ENCODE measurements around the gene ARG2.

ARG2 gene

DNA sequence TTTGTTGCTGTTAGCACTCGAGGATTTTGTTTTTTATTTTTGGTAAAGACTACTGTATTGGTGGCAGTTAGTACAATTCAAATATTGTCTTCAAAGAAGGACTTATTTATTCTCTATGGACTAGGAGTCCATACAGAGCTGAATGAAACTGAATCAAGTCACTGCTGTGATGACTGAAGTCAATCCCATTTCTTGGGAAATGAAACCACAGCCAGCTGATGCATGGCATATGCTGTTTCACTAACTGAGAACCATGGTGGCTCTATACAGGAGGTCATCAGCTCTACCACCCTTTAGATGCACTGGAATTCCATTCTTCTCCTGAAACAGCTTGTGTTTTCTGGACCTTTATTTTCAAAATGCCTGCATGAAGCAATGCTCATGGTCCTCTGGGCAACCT is 32.5 kb downstream of the ARG2 start:
- H3K27me3 ChIP-seq (replicated peaks; ENCODE audit: insufficient read depth, low read length): no peaks in the 10 kb centered on the region
- H3K9me3 ChIP-seq (replicated peaks; ENCODE audit: insufficient read depth, low read length): no peaks in the 10 kb centered on the region
- DNase-seq: no peak
- no peak overlapping the region for H2AFZ ChIP-seq (ENCODE audit: low read length)
- H3F3A ChIP-seq (ENCODE audit: insufficient read depth, low read length): no peaks in the 10 kb centered on the region
- no peak overlapping the region for H3K4me2 ChIP-seq (ENCODE audit: low read depth, low read length)
- H3K79me2 ChIP-seq (ENCODE audit: low read length): no peaks in the 10 kb centered on the region
- H3K27ac ChIP-seq (ENCODE audit: low read length): no peak overlapping the region
- no peaks in the 10 kb centered on the region for H3K9me2 ChIP-seq (replicated peaks; ENCODE audit: insufficient read depth, low read length)
- TF ChIP-seq, protein P1, sequence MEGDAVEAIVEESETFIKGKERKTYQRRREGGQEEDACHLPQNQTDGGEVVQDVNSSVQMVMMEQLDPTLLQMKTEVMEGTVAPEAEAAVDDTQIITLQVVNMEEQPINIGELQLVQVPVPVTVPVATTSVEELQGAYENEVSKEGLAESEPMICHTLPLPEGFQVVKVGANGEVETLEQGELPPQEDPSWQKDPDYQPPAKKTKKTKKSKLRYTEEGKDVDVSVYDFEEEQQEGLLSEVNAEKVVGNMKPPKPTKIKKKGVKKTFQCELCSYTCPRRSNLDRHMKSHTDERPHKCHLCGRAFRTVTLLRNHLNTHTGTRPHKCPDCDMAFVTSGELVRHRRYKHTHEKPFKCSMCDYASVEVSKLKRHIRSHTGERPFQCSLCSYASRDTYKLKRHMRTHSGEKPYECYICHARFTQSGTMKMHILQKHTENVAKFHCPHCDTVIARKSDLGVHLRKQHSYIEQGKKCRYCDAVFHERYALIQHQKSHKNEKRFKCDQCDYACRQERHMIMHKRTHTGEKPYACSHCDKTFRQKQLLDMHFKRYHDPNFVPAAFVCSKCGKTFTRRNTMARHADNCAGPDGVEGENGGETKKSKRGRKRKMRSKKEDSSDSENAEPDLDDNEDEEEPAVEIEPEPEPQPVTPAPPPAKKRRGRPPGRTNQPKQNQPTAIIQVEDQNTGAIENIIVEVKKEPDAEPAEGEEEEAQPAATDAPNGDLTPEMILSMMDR (IDR thresholded peaks at IDR 0.05; ENCODE audit: low read length): no peak
- no peak for TF ChIP-seq EZH2phosphoT487 (IDR thresholded peaks at IDR 0.05; ENCODE audit: low read length)
- no peak for TF ChIP-seq EZH2 (optimal IDR thresholded peaks at IDR 0.05; ENCODE audit: low read depth, low read length)
- H4K20me1 ChIP-seq (ENCODE audit: insufficient read depth, low read length): no peaks in the 10 kb centered on the region
- no peak overlapping the region for H3K4me3 ChIP-seq (ENCODE audit: low read length)
- no peak overlapping the region for H3K9ac ChIP-seq (ENCODE audit: low read length)
- no peaks in the 10 kb centered on the region for H3K36me3 ChIP-seq (replicated peaks; ENCODE audit: insufficient read depth, low read length)
- no peaks in the 10 kb centered on the region for H3K4me1 ChIP-seq (ENCODE audit: low read length)

DNA sequence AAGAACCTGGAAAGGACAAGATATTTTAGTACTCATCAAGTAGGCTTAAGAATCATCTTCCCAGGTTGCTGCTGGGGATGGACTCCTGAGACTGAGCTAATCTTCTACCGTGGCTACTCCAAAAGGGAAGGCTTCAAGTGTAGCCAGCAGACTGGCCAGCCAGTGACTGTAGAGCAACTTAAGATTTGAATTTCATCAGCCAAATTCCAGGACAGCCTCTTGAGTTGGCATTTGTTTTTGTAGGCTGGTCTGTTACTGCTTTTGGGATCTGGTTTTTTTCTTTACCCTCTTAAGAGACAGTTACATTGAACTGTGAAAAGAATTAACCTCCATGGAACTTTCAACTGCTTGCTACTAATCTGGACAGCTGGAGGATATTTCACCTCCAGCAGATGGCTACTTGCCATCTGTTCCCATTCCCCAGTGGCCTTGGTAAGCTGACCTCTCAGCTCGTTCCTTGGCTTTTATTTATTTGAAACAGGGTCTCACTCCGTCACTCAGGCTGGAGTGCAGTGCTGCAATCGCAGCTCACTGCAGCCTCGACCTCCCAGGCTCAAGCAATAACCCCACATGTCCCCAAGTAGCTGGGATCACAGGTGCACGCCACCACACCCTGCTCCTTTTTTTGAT is 34.0 kb downstream of the ARG2 start:
- Histone ChIP-seq H2AFZ (ENCODE audit: low read length) (no peak overlapping the region), H3K4me3 (ENCODE audit: low read length) (no peak overlapping the region), H3K4me1 (ENCODE audit: low read length) (no peaks in the 10 kb centered on the region), H4K20me1 (ENCODE audit: insufficient read depth, low read length) (no peaks in the 10 kb centered on the region), H3K36me3 (replicated peaks; ENCODE audit: insufficient read depth, low read length) (no peaks in the 10 kb centered on the region), H3K9me3 (replicated peaks; ENCODE audit: insufficient read depth, low read length) (no peaks in the 10 kb centered on the region), H3F3A (ENCODE audit: insufficient read depth, low read length) (no peaks in the 10 kb centered on the region), H3K79me2 (ENCODE audit: low read length) (no peaks in the 10 kb centered on the region), H3K27me3 (replicated peaks; ENCODE audit: insufficient read depth, low read length) (no peaks in the 10 kb centered on the region), H3K27ac (ENCODE audit: low read length) (no peak overlapping the region), H3K9me2 (replicated peaks; ENCODE audit: insufficient read depth, low read length) (no peaks in the 10 kb centered on the region), H3K4me2 (ENCODE audit: low read depth, low read length) (no peak overlapping the region), H3K9ac (ENCODE audit: low read length) (no peak overlapping the region)
- DNase-seq: no peak
- TF ChIP-seq, protein P1 (IDR thresholded peaks at IDR 0.05; ENCODE audit: low read length): no peak
- TF ChIP-seq EZH2phosphoT487 (IDR thresholded peaks at IDR 0.05; ENCODE audit: low read length): no peak
- no peak for TF ChIP-seq EZH2 (optimal IDR thresholded peaks at IDR 0.05; ENCODE audit: low read depth, low read length)

DNA sequence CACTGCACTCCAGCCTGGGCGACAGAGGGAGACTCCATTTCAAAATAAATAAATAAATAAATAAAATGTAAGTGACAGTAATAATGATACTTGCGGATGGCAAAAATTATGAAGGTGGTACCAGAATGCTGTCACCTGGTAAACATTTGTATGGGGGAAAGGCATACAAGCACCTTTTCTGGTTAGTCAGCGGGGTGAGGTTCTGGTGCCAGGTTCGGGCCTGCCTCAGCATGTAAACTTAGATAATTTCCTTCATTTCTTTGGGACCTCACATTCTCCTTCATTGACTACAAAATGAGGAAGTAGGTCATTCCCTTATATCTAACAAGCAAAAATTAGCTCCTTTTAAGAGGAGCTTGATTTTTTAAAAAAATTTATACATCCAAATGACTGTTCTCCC is 43.9 kb downstream of the ARG2 start:
- no peaks in the 10 kb centered on the region for H3K36me3 ChIP-seq (replicated peaks; ENCODE audit: insufficient read depth, low read length)
- DNase-seq: no peak
- no peaks in the 10 kb centered on the region for H4K20me1 ChIP-seq (ENCODE audit: insufficient read depth, low read length)
- H3K9ac ChIP-seq (ENCODE audit: low read length): no peak overlapping the region
- no peaks in the 10 kb centered on the region for H3K9me2 ChIP-seq (replicated peaks; ENCODE audit: insufficient read depth, low read length)
- no peaks in the 10 kb centered on the region for H3F3A ChIP-seq (ENCODE audit: insufficient read depth, low read length)
- TF ChIP-seq EZH2phosphoT487 (IDR thresholded peaks at IDR 0.05; ENCODE audit: low read length): no peak
- TF ChIP-seq, protein P1 (IDR thresholded peaks at IDR 0.05; ENCODE audit: low read length): no peak
- TF ChIP-seq EZH2 (optimal IDR thresholded peaks at IDR 0.05; ENCODE audit: low read depth, low read length): no peak
- no peak overlapping the region for H2AFZ ChIP-seq (ENCODE audit: low read length)
- H3K27me3 ChIP-seq (replicated peaks; ENCODE audit: insufficient read depth, low read length): no peaks in the 10 kb centered on the region
- H3K79me2 ChIP-seq (ENCODE audit: low read length): peaks cover 21% of the 10 kb centered on the region
- H3K27ac ChIP-seq (ENCODE audit: low read length): no peak overlapping the region
- H3K9me3 ChIP-seq (replicated peaks; ENCODE audit: insufficient read depth, low read length): no peaks in the 10 kb centered on the region
- no peaks in the 10 kb centered on the region for H3K4me1 ChIP-seq (ENCODE audit: low read length)
- H3K4me3 ChIP-seq (ENCODE audit: low read length): no peak overlapping the region
- no peak overlapping the region for H3K4me2 ChIP-seq (ENCODE audit: low read depth, low read length)
